Measurements from ENCODE around the gene B3GAT2. TPM values are rescaled to one million over a fixed set of nuclear protein-coding genes. Genes with fewer than 3 reads are reported as not detected.

Gene B3GAT2
- polyA plus RNA-seq, 1 donor (not counting 4 experiments of a cell fraction or from before 2014, with no cell fraction given), result 0.01 TPM

DNA sequence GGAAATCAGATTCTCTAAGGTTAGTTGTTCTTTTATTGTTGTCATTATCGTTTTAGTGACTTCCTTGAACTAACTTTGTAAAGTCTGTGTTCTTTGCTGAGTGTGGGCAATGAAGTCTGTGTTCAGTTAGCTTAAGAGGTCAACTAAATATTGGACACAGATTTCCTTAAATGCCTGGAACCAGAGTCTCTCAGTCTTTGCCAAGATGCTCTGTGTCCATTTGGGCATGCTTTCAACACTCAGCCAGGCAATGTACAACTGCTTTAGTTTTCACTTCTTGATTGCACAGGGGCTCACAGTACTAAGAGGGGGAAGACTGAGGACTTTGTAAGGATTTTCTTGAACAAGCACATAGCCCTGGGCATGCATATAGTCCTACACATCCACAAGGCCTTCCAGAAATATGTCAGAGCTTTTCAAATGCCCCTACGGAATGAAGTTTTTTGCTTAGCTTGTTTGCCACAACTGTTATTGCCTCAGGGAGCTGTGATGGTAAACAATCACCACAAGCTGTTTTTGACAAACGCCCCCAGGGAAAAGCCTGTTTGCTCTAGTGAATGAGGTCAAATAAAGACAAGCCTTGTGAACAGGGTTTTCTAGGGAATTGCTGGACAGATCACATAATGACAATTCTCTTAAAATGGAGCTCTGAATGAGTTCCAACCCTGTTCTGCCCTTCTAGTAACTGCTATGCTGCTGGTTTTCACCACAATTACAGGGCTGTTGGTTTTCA lies 82.5 kb downstream of the B3GAT2 start:
- no peak for FAIRE-seq
- no peak for DNase-seq (ENCODE audit: low read depth, low spot score)
- Histone ChIP-seq H3K9ac (ENCODE audit: control insufficient read depth, extremely low read depth, insufficient read depth, low read length) (no peak overlapping the region), H3K79me2 (ENCODE audit: control insufficient read depth, insufficient read depth, low read length) (no peaks in the 10 kb centered on the region), H3K27me3 (ENCODE audit: control insufficient read depth, extremely low read depth, insufficient read depth, low read length) (peaks cover 4% of the 10 kb centered on the region), H4K20me1 (ENCODE audit: control insufficient read depth, extremely low read depth, insufficient read depth, low read length) (no peaks in the 10 kb centered on the region), H3K9me1 (ENCODE audit: control insufficient read depth, extremely low read depth, insufficient read depth, low read length) (no peaks in the 10 kb centered on the region), H3K4me1 (ENCODE audit: control insufficient read depth, extremely low read depth, insufficient read depth, low read length) (no peaks in the 10 kb centered on the region), H3K9me3 (ENCODE audit: control insufficient read depth, low read depth, low read length) (no peaks in the 10 kb centered on the region), H3K4me3 (ENCODE audit: control insufficient read depth in 2 of 3, extremely low read depth in 1 of 3, insufficient read depth in 2 of 3, low read depth in 1 of 3, low read length in 3 of 3) (no peak overlapping the region), H3K4me2 (ENCODE audit: control insufficient read depth, extremely low read depth, insufficient read depth, low read depth, low read length) (no peak overlapping the region), H3K27ac (ENCODE audit: control insufficient read depth, insufficient read depth, low read length) (no peak overlapping the region), H2AFZ (ENCODE audit: control insufficient read depth, low read length) (no peak overlapping the region), H3K36me3 (ENCODE audit: control insufficient read depth in 2 of 2, extremely low read depth in 1 of 2, insufficient read depth in 2 of 2, low read length in 2 of 2) (no peaks in the 10 kb centered on the region)
- TF ChIP-seq, protein P1, sequence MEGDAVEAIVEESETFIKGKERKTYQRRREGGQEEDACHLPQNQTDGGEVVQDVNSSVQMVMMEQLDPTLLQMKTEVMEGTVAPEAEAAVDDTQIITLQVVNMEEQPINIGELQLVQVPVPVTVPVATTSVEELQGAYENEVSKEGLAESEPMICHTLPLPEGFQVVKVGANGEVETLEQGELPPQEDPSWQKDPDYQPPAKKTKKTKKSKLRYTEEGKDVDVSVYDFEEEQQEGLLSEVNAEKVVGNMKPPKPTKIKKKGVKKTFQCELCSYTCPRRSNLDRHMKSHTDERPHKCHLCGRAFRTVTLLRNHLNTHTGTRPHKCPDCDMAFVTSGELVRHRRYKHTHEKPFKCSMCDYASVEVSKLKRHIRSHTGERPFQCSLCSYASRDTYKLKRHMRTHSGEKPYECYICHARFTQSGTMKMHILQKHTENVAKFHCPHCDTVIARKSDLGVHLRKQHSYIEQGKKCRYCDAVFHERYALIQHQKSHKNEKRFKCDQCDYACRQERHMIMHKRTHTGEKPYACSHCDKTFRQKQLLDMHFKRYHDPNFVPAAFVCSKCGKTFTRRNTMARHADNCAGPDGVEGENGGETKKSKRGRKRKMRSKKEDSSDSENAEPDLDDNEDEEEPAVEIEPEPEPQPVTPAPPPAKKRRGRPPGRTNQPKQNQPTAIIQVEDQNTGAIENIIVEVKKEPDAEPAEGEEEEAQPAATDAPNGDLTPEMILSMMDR (optimal IDR thresholded peaks at IDR 0.05 in 1 of 3, IDR thresholded peaks at IDR 0.05 in 1 of 3, conservative IDR thresholded peaks at IDR 0.05 in 1 of 3; ENCODE audit: extremely low read depth in 1 of 3, insufficient read depth in 2 of 3, low read length in 3 of 3), result no peak
- TF ChIP-seq EZH2 (IDR thresholded peaks at IDR 0.05; ENCODE audit: low read length), result no peak
- dilution Hi-C loops (cut with MboI; ENCODE audit: extremely low pct_ligation_motif_present, low sequenced_read_pairs), result no loop called here

DNA sequence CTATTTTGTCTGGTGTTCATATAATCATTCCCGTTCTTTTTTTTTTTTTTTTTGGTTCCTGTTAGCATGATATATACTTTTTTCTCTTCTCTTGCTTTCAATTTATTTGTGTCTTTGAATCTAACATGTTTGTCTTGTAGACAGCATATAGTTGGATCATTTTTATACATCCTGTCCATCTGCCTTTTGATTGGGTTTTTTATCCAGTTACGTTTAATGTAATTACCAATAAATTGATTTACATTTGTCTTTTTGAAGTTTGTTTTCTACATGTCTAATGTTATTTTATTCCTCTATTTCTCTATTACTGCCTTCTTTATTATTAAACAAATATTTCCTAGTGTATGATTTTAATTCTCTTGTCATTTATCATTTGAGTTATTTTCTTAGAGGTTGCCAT lies 84.4 kb downstream of the B3GAT2 start:
- DNase-seq (ENCODE audit: low read depth, low spot score) (no peak), FAIRE-seq (no peak)
- H3K4me3 ChIP-seq (ENCODE audit: control insufficient read depth in 2 of 3, extremely low read depth in 1 of 3, insufficient read depth in 2 of 3, low read depth in 1 of 3, low read length in 3 of 3), result no peak overlapping the region
- no peak overlapping the region for H3K9ac ChIP-seq (ENCODE audit: control insufficient read depth, extremely low read depth, insufficient read depth, low read length)
- dilution Hi-C loops (cut with MboI; ENCODE audit: extremely low pct_ligation_motif_present, low sequenced_read_pairs), result no loop called here
- no peaks in the 10 kb centered on the region for H3K79me2 ChIP-seq (ENCODE audit: control insufficient read depth, insufficient read depth, low read length)
- no peak for TF ChIP-seq EZH2 (IDR thresholded peaks at IDR 0.05; ENCODE audit: low read length)
- TF ChIP-seq, protein P1 (optimal IDR thresholded peaks at IDR 0.05 in 1 of 3, IDR thresholded peaks at IDR 0.05 in 1 of 3, conservative IDR thresholded peaks at IDR 0.05 in 1 of 3; ENCODE audit: extremely low read depth in 1 of 3, insufficient read depth in 2 of 3, low read length in 3 of 3), result no peak
- no peak overlapping the region for H3K4me2 ChIP-seq (ENCODE audit: control insufficient read depth, extremely low read depth, insufficient read depth, low read depth, low read length)
- H3K9me3 ChIP-seq (ENCODE audit: control insufficient read depth, low read depth, low read length), result no peaks in the 10 kb centered on the region
- H3K9me1 ChIP-seq (ENCODE audit: control insufficient read depth, extremely low read depth, insufficient read depth, low read length), result no peaks in the 10 kb centered on the region
- H3K27ac ChIP-seq (ENCODE audit: control insufficient read depth, insufficient read depth, low read length), result no peak overlapping the region
- peaks cover 2% of the 10 kb centered on the region for H3K27me3 ChIP-seq (ENCODE audit: control insufficient read depth, extremely low read depth, insufficient read depth, low read length)
- H3K36me3 ChIP-seq (ENCODE audit: control insufficient read depth in 2 of 2, extremely low read depth in 1 of 2, insufficient read depth in 2 of 2, low read length in 2 of 2), result no peaks in the 10 kb centered on the region
- H4K20me1 ChIP-seq (ENCODE audit: control insufficient read depth, extremely low read depth, insufficient read depth, low read length), result no peaks in the 10 kb centered on the region
- no peak overlapping the region for H2AFZ ChIP-seq (ENCODE audit: control insufficient read depth, low read length)
- H3K4me1 ChIP-seq (ENCODE audit: control insufficient read depth, extremely low read depth, insufficient read depth, low read length), result no peaks in the 10 kb centered on the region
